ENCODE results near the gene C13orf46. TPM values are rescaled to one million over a fixed set of nuclear protein-coding genes. Genes with fewer than 3 reads are reported as not detected.

The C13orf46 gene
- total and polyA plus RNA-seq, 2 experiments from 2014 or later, result 0.20 to 0.23 TPM

GRCh38 chr13:113923376-113924063 is 50.4 kb downstream of the C13orf46 start:
- H4K20me1 ChIP-seq (ENCODE audit: insufficient read depth, poor library complexity, severe bottlenecking), result no peaks in the 10 kb centered on the region
- no peak for DNase-seq (ENCODE audit: low spot score)
- no peaks in the 10 kb centered on the region for H3K36me3 ChIP-seq (replicated peaks; ENCODE audit: insufficient read depth, low read depth)
- 78% methylated on average over 8 of the region's 8 CpGs for WGBS (ENCODE audit: low lambda C conversion rate, missing lambda C conversion rate)
- no peak overlapping the region for H3K4me2 ChIP-seq
- H3K27me3 ChIP-seq, result no peaks in the 10 kb centered on the region
- no peak overlapping the region for H3K4me3 ChIP-seq
- no peak overlapping the region for H3K27ac ChIP-seq
- peaks cover 10% of the 10 kb centered on the region for H3K4me1 ChIP-seq (ENCODE audit: insufficient read depth)
- no peaks in the 10 kb centered on the region for H3K9me3 ChIP-seq (ENCODE audit: low read depth)
- TF ChIP-seq CTCF (IDR thresholded peaks at IDR 0.05; ENCODE audit: poor library complexity) (no peak), EZH2phosphoT487 (IDR thresholded peaks at IDR 0.05; ENCODE audit: low read depth, severe bottlenecking, unreplicated experiment) (no peak), EZH2 (IDR thresholded peaks at IDR 0.05; ENCODE audit: borderline replicate concordance) (no peak)
- H3K9me2 ChIP-seq (replicated peaks; ENCODE audit: insufficient read depth), result no peaks in the 10 kb centered on the region
- no peak overlapping the region for H2AFZ ChIP-seq
- no peaks in the 10 kb centered on the region for H3K79me2 ChIP-seq

GRCh38 chr13:113922412-113923118 is 51.3 kb downstream of the C13orf46 start:
- no peak for DNase-seq (ENCODE audit: low spot score)
- Histone ChIP-seq H3K79me2 (no peaks in the 10 kb centered on the region), H3K36me3 (replicated peaks; ENCODE audit: insufficient read depth, low read depth) (no peaks in the 10 kb centered on the region), H3K4me1 (ENCODE audit: insufficient read depth) (peaks cover 3% of the 10 kb centered on the region), H2AFZ (no peak overlapping the region), H3K27ac (no peak overlapping the region), H3K4me2 (no peak overlapping the region), H3K4me3 (no peak overlapping the region), H3K9me2 (replicated peaks; ENCODE audit: insufficient read depth) (no peaks in the 10 kb centered on the region), H4K20me1 (ENCODE audit: insufficient read depth, poor library complexity, severe bottlenecking) (no peaks in the 10 kb centered on the region), H3K9me3 (ENCODE audit: low read depth) (no peaks in the 10 kb centered on the region), H3K27me3 (no peaks in the 10 kb centered on the region)
- 91% methylated on average over 15 of the region's 15 CpGs for WGBS (ENCODE audit: low lambda C conversion rate, missing lambda C conversion rate)
- TF ChIP-seq EZH2 (IDR thresholded peaks at IDR 0.05; ENCODE audit: borderline replicate concordance) (no peak), EZH2phosphoT487 (IDR thresholded peaks at IDR 0.05; ENCODE audit: low read depth, severe bottlenecking, unreplicated experiment) (no peak), CTCF (IDR thresholded peaks at IDR 0.05; ENCODE audit: poor library complexity) (no peak)

- TF ChIP-seq CTCF (IDR thresholded peaks at IDR 0.05; ENCODE audit: poor library complexity), result no peak
- TF ChIP-seq EZH2phosphoT487 (IDR thresholded peaks at IDR 0.05; ENCODE audit: low read depth, severe bottlenecking, unreplicated experiment), result no peak
- no peak for TF ChIP-seq EZH2 (IDR thresholded peaks at IDR 0.05; ENCODE audit: borderline replicate concordance)
Observed at GRCh38 chr13:113921763-113922162, 52.1 kb downstream of the C13orf46 start.

More at GRCh38 chr13:113921763-113922162, 52.1 kb downstream of the C13orf46 start:
- H3K4me2 ChIP-seq, result no peak overlapping the region
- DNase-seq (ENCODE audit: low spot score), result no peak
- no peak overlapping the region for H3K4me3 ChIP-seq
- H3K79me2 ChIP-seq, result no peaks in the 10 kb centered on the region
- H3K27me3 ChIP-seq, result no peaks in the 10 kb centered on the region
- no peaks in the 10 kb centered on the region for H3K9me3 ChIP-seq (ENCODE audit: low read depth)
- no peak overlapping the region for H3K27ac ChIP-seq
- no peaks in the 10 kb centered on the region for H3K9me2 ChIP-seq (replicated peaks; ENCODE audit: insufficient read depth)
- no peak overlapping the region for H2AFZ ChIP-seq
- no peaks in the 10 kb centered on the region for H4K20me1 ChIP-seq (ENCODE audit: insufficient read depth, poor library complexity, severe bottlenecking)
- H3K4me1 ChIP-seq (ENCODE audit: insufficient read depth), result no peaks in the 10 kb centered on the region
- WGBS (ENCODE audit: low lambda C conversion rate, missing lambda C conversion rate), result 88% methylated on average over 1 of the region's 1 CpG
- no peaks in the 10 kb centered on the region for H3K36me3 ChIP-seq (replicated peaks; ENCODE audit: insufficient read depth, low read depth)
